ENCODE measurements around the gene ADRA2B. TPM values are rescaled to one million over a fixed set of nuclear protein-coding genes. Genes with fewer than 3 reads are reported as not detected.
A peak's percentile ranks its signal among the peaks of the same experiment; 100 is the strongest.

Gene ADRA2B
- polyA plus RNA-seq, 5 donors, result 0.60 to 1.6 (median 1.2) TPM

GRCh38 chr2:96138179-96139145, 22.1 kb upstream of the ADRA2B start, which contains the start of gene ASTL:
ASTL (minus strand) TSS chr2:96138502; CDS start chr2:96138436, 66 bp downstream.
- DNase-seq, result peak in 1 of 2 donors; percentile 44

- DNase-seq, result no peak
Observed at GRCh38 chr2:96137321-96138178, 21.2 kb upstream of the ADRA2B start.

- DNase-seq, result no peak
Observed at GRCh38 chr2:96136129-96136720, 19.9 kb upstream of the ADRA2B start.

GRCh38 chr2:96135621-96136020, 19.2 kb upstream of the ADRA2B start:
- no peak for DNase-seq

- no peak for DNase-seq
Observed at GRCh38 chr2:96135171-96135570, 18.8 kb upstream of the ADRA2B start.

- no peak for DNase-seq
Observed at GRCh38 chr2:96134421-96134820, 18.1 kb upstream of the ADRA2B start.

- no peak for DNase-seq
Observed at GRCh38 chr2:96131813-96132745, 15.7 kb upstream of the ADRA2B start.

GRCh38 chr2:96131152-96131812, 14.9 kb upstream of the ADRA2B start:
- no peak for DNase-seq

- no peak for DNase-seq
Observed at GRCh38 chr2:96130483-96130882, 14.1 kb upstream of the ADRA2B start.

GRCh38 chr2:96129528-96130120, 13.3 kb upstream of the ADRA2B start:
- DNase-seq, result no peak

GRCh38 chr2:96128456-96128855, 12.1 kb upstream of the ADRA2B start:
- no peak for DNase-seq

- no peak for DNase-seq
Observed at GRCh38 chr2:96124406-96125265, 8.3 kb upstream of the ADRA2B start.

- no peak for DNase-seq
Observed at GRCh38 chr2:96123936-96124335, 7.6 kb upstream of the ADRA2B start.

GRCh38 chr2:96123290-96123689, 6.9 kb upstream of the ADRA2B start:
- DNase-seq, result no peak

- no peak for DNase-seq
Observed at GRCh38 chr2:96122391-96122790, 6.0 kb upstream of the ADRA2B start.

GRCh38 chr2:96121414-96121813, 5.0 kb upstream of the ADRA2B start:
- DNase-seq, result no peak

- no peak for DNase-seq
Observed at GRCh38 chr2:96120991-96121390, 4.6 kb upstream of the ADRA2B start.

- DNase-seq, result no peak
Observed at GRCh38 chr2:96120091-96120720, 3.8 kb upstream of the ADRA2B start.

GRCh38 chr2:96119389-96119751, 3.0 kb upstream of the ADRA2B start:
- no peak for DNase-seq

Measured in right lung (tissue), 5 donors.